WTC11 (cell line): ENCODE data around the gene PWP2. TPM values are rescaled to one million over a fixed set of nuclear protein-coding genes. Genes with fewer than 3 reads are reported as not detected.
"Not testable (repeated sequence)": the region's sequence is repeated elsewhere in the genome, so short reads cannot be mapped to it uniquely, and the experiment has no call there.

ENCODE experiments used
- ATAC-seq: fragments of 200-7000 bp; cut with Tn5 transposase; 2 replicates; pipeline ENCODE4 v1.10.0; 2021; ENCODE audit warnings: mild to moderate bottlenecking, moderate library complexity
- CTCF ChIA-PET: fragments of 300-600 bp; sonication (Branson Sonifier 250); formaldehyde crosslinking; loops from one replicate; lab custom pipeline; 2021; ENCODE audit warnings: antibody characterized with exemption; lab: Charles Lee
- POLR2A ChIA-PET: fragments of 350-600 bp; sonication (Branson Sonifier 250); formaldehyde crosslinking; loops from one replicate; lab custom pipeline; 2021; ENCODE audit warnings: antibody characterized with exemption; lab: Charles Lee
- DNase-seq: peaks from one replicate; pipeline ENCODE4 v3.0.0; 2021; ENCODE audit warnings: low spot score
- H3K27ac Mint-ChIP-seq: 2 replicates; pipeline ENCODE4 v1.8.0; 2021; ENCODE audit warnings: mixed read lengths
- H3K27me3 Mint-ChIP-seq: 2 replicates; pipeline ENCODE4 v1.8.0; 2021; ENCODE audit warnings: low read depth, mild to moderate bottlenecking, moderate library complexity, mixed read lengths
- H3K36me3 Mint-ChIP-seq: 2 replicates; pipeline ENCODE4 v1.8.0; 2021; ENCODE audit warnings: mixed read lengths
- H3K4me1 Mint-ChIP-seq: 2 replicates; pipeline ENCODE4 v1.8.0; 2022; ENCODE audit warnings: mixed read lengths
- H3K4me3 Mint-ChIP-seq: 2 replicates; pipeline ENCODE4 v1.8.0; 2021; ENCODE audit warnings: mild to moderate bottlenecking, moderate library complexity, mixed read lengths
- H3K9me3 Mint-ChIP-seq: 2 replicates; pipeline ENCODE4 v1.8.0; 2021; ENCODE audit warnings: mixed read lengths
- total RNA-seq: library from RNA; stranded (reverse); gene quantifications from 3 replicates; pipeline ENCODE4 v1.2.3, GENCODE V29; 2021

The PWP2 gene
- total RNA-seq, 1 experiment from 2014 or later: 41.6 TPM

- H3K27me3 Mint-ChIP-seq, H3K36me3 Mint-ChIP-seq, DNase-seq, ATAC-seq, H3K9me3 Mint-ChIP-seq, H3K4me1 Mint-ChIP-seq, H3K4me3 Mint-ChIP-seq, CTCF ChIA-PET, H3K27ac Mint-ChIP-seq, POLR2A ChIA-PET: not testable (repeated sequence)
These were observed 68.0 kb downstream of the PWP2 start for GRCh38 chr21:44175189-44175588.

- H3K4me1 Mint-ChIP-seq, ATAC-seq, CTCF ChIA-PET, H3K27me3 Mint-ChIP-seq, H3K9me3 Mint-ChIP-seq, H3K36me3 Mint-ChIP-seq, DNase-seq, H3K4me3 Mint-ChIP-seq, H3K27ac Mint-ChIP-seq, POLR2A ChIA-PET: not testable (repeated sequence)
These were observed 68.9 kb downstream of the PWP2 start for GRCh38 chr21:44176127-44176526.

Other genes starting within 250 kb of the PWP2 start
- 5.6 to 9.7 TPM (median 9.4 TPM) in 3 replicates for gene AGPAT3, start 242.2 kb upstream of the PWP2 start, total RNA-seq
- gene TRAPPC10, start 95.1 kb upstream of the PWP2 start, total RNA-seq: 29.3 to 34.5 TPM (median 29.7 TPM) in 3 replicates
- gene GATD3, start 26.3 kb downstream of the PWP2 start, total RNA-seq: 29.5 to 39.0 TPM (median 32.9 TPM) in 3 replicates
- 5.8 to 9.0 TPM (median 5.9 TPM) in 3 replicates for gene ICOSLG, start 133.5 kb downstream of the PWP2 start, total RNA-seq
- not detected in 3 replicates for gene DNMT3L, start 154.5 kb downstream of the PWP2 start, total RNA-seq
- gene AIRE, start 178.5 kb downstream of the PWP2 start, total RNA-seq: 0.05 to 0.09 TPM in 2 of 3 replicates, not detected in the other
- 134 to 151 TPM (median 143 TPM) in 3 replicates for gene PFKL, start 192.7 kb downstream of the PWP2 start, total RNA-seq
- 14.0 to 19.3 TPM (median 15.8 TPM) in 3 replicates for gene CFAP410, start 232.0 kb downstream of the PWP2 start, total RNA-seq
- 0.64 to 1.4 TPM (median 0.92 TPM) in 3 replicates for gene TRPM2, start 246.2 kb downstream of the PWP2 start, total RNA-seq